Type B pancreatic cell (in vitro differentiated cells): ENCODE results near the gene MBTPS1. TPM values are rescaled to one million over a fixed set of nuclear protein-coding genes. Genes with fewer than 3 reads are reported as not detected.

Experiments used
- DNase-seq: peaks from one replicate; pipeline ENCODE4 v3.0.0; 2021; ENCODE audit warnings: mixed read lengths; ENCODE audit not compliant: unreplicated experiment; ENCODE audit errors: extremely low spot score
- H3K27ac Mint-ChIP-seq: 2 replicates; pipeline ENCODE4 v1.8.0; 2021; ENCODE audit warnings: mild to moderate bottlenecking, mixed read lengths
- H3K27me3 Mint-ChIP-seq: 2 replicates; pipeline ENCODE4 v1.8.0; 2021; ENCODE audit warnings: mixed read lengths
- H3K36me3 Mint-ChIP-seq: 2 replicates; pipeline ENCODE4 v1.8.0; 2021; ENCODE audit warnings: mixed read lengths
- H3K4me1 Mint-ChIP-seq: one replicate; pipeline ENCODE4 v1.8.0; 2021; ENCODE audit warnings: mixed read lengths; ENCODE audit not compliant: unreplicated experiment
- H3K4me3 Mint-ChIP-seq: 2 replicates; pipeline ENCODE4 v1.8.0; 2021; ENCODE audit warnings: mild to moderate bottlenecking, mixed read lengths
- H3K9me3 Mint-ChIP-seq: 2 replicates; pipeline ENCODE4 v1.8.0; 2021; ENCODE audit warnings: mixed read lengths
- CTCF ChIP-seq: fragments of 200-600 bp; sonication (generic); conservative IDR thresholded peaks from 2 replicates; pipeline ENCODE4 v1.5.0; 2021; ENCODE audit warnings: antibody characterized with exemption, mild to moderate bottlenecking
- long read RNA-seq: library from polyadenylated mRNA; unstranded; transcript quantifications from one replicate; pipeline ENCODE4 v2.0.0, GENCODE V29; 2020
- total RNA-seq: library from RNA; stranded (reverse); gene quantifications from 2 replicates; pipeline ENCODE4 v1.2.1, GENCODE V29; 2021; ENCODE audit warnings: low replicate concordance

MBTPS1 gene
- 75.7 and 88.4 TPM in 2 replicates for total RNA-seq
- long read RNA-seq, full-length matches to known transcripts: 80 of 144 reads
- long read RNA-seq, partial matches to known transcripts: 53 of 144 reads
- long read RNA-seq, other reads (novel, unspliced or antisense): 11 of 144 reads

- Mint-ChIP-seq H3K27me3 (no peaks in the 10 kb centered on the region), H3K36me3 (peaks cover 3% of the 10 kb centered on the region), H3K27ac (peak within 1 kb of the TSS; percentile 96), H3K4me1 (peaks cover 10% of the 10 kb centered on the region), H3K9me3 (no peaks in the 10 kb centered on the region), H3K4me3 (peak within 1 kb of the TSS; percentile 97)
- TF ChIP-seq CTCF: no peak
- peak; percentile 100 for DNase-seq
Observed at GRCh38 chr16:84116720-84117493, at the start of gene MBTPS1. MBTPS1 (minus strand) TSS chr16:84116942; CDS start chr16:84101783, 15,159 bp downstream.

- no peak for TF ChIP-seq CTCF
- Mint-ChIP-seq H3K9me3 (no peaks in the 10 kb centered on the region), H3K4me1 (no peaks in the 10 kb centered on the region), H3K27me3 (peaks cover 22% of the 10 kb centered on the region), H3K4me3 (no peak overlapping the region), H3K36me3 (no peaks in the 10 kb centered on the region), H3K27ac (no peak overlapping the region)
- no peak for DNase-seq
Observed at GRCh38 chr16:84165746-84166145, 49.0 kb upstream of the MBTPS1 start.

GRCh38 chr16:84161801-84162200 is 45.1 kb upstream of the MBTPS1 start:
- H3K27me3 Mint-ChIP-seq: peaks cover 36% of the 10 kb centered on the region
- no peak overlapping the region for H3K4me3 Mint-ChIP-seq
- H3K27ac Mint-ChIP-seq: no peak overlapping the region
- H3K36me3 Mint-ChIP-seq: no peaks in the 10 kb centered on the region
- TF ChIP-seq CTCF: no peak
- no peak for DNase-seq
- H3K9me3 Mint-ChIP-seq: no peaks in the 10 kb centered on the region
- H3K4me1 Mint-ChIP-seq: peaks cover 4% of the 10 kb centered on the region

- no peak overlapping the region for H3K4me3 Mint-ChIP-seq
- H3K9me3 Mint-ChIP-seq: no peaks in the 10 kb centered on the region
- peaks cover 34% of the 10 kb centered on the region for H3K27me3 Mint-ChIP-seq
- no peak overlapping the region for H3K27ac Mint-ChIP-seq
- no peak for TF ChIP-seq CTCF
- DNase-seq: no peak
- H3K4me1 Mint-ChIP-seq: peaks cover 4% of the 10 kb centered on the region
- H3K36me3 Mint-ChIP-seq: no peaks in the 10 kb centered on the region
Observed at GRCh38 chr16:84161037-84161436, 44.3 kb upstream of the MBTPS1 start.

- H3K27me3 Mint-ChIP-seq: peaks cover 29% of the 10 kb centered on the region
- TF ChIP-seq CTCF: no peak
- H3K4me3 Mint-ChIP-seq: no peak overlapping the region
- no peak overlapping the region for H3K27ac Mint-ChIP-seq
- no peaks in the 10 kb centered on the region for H3K36me3 Mint-ChIP-seq
- no peaks in the 10 kb centered on the region for H3K9me3 Mint-ChIP-seq
- no peak for DNase-seq
- peaks cover 4% of the 10 kb centered on the region for H3K4me1 Mint-ChIP-seq
Observed at GRCh38 chr16:84159800-84160199, 43.1 kb upstream of the MBTPS1 start.
